ENCODE measurements around the gene KRT74.

The KRT74 gene

GRCh38 chr12:52519387-52519703 lies 54.3 kb downstream of the KRT74 start:
- no peak for DNase-seq

GRCh38 chr12:52518574-52519386 lies 54.9 kb downstream of the KRT74 start:
- no peak for DNase-seq

- no peak for DNase-seq
Measured at GRCh38 chr12:52517888-52518287, 55.8 kb downstream of the KRT74 start.

GRCh38 chr12:52517005-52517835 lies 56.4 kb downstream of the KRT74 start:
- DNase-seq = no peak

- DNase-seq = no peak
Measured at GRCh38 chr12:52515927-52516831, 57.5 kb downstream of the KRT74 start.

All from suppressor macrophage (primary cell).